PC-3 (cell line): ENCODE measurements around the gene GPC5. TPM values are rescaled to one million over a fixed set of nuclear protein-coding genes. Genes with fewer than 3 reads are reported as not detected.

Experiments
- ATAC-seq: fragments of 200-7000 bp; cut with Tn5 transposase; 2 replicates; pipeline ENCODE4 v1.9.1; 2020; ENCODE audit warnings: mild to moderate bottlenecking, moderate library complexity
- BruUV-seq: library from RNA; stranded (reverse); fragments of 400-500 nt; replicated peaks from 2 replicates; lab custom pipeline; 2021; lab: Mats Ljungman, UMichigan
- CTCF ChIA-PET: fragments of 300-600 bp; sonication (Branson Sonifier 250); formaldehyde crosslinking; loops from one replicate; lab custom pipeline; 2022; ENCODE audit warnings: antibody characterized with exemption; lab: Charles Lee
- POLR2A ChIA-PET: fragments of 300-600 bp; sonication (Branson Sonifier 250); formaldehyde crosslinking; loops from one replicate; lab custom pipeline; 2022; ENCODE audit warnings: antibody characterized with exemption; ENCODE audit not compliant: unreplicated experiment; lab: Charles Lee
- DNase-seq: peaks from one replicate; pipeline ENCODE4 v3.0.0-alpha.2; 2015
- H2AFZ ChIP-seq: fragments of 300-600 bp; sonication (generic); 2 replicates; pipeline ENCODE4 v1.6.0; 2016; ENCODE audit warnings: antibody characterized with exemption, low read length
- H3F3A ChIP-seq: fragments of 300-600 bp; sonication (generic); one replicate; pipeline ENCODE4 v1.6.0; 2017; ENCODE audit warnings: antibody characterized with exemption, low read length, control low read depth, mild to moderate bottlenecking; ENCODE audit not compliant: unreplicated experiment
- H3K27ac ChIP-seq: fragments of 300-600 bp; sonication (generic); 2 replicates; pipeline ENCODE4 v1.5.1; 2016; ENCODE audit warnings: mild to moderate bottlenecking, low read length
- H3K27me3 ChIP-seq: fragments of 300-600 bp; sonication (generic); 2 replicates; pipeline ENCODE4 v1.6.1; 2016; ENCODE audit warnings: low read length, mixed read lengths
- H3K36me3 ChIP-seq: fragments of 300-600 bp; sonication (generic); 2 replicates; pipeline ENCODE4 v1.6.1; 2016; ENCODE audit warnings: low read depth, mixed run types, low read length, mixed read lengths
- H3K4me1 ChIP-seq: fragments of 300-600 bp; sonication (generic); 2 replicates; pipeline ENCODE4 v1.5.1; 2016; ENCODE audit warnings: low read length; ENCODE audit not compliant: insufficient read depth
- H3K4me2 ChIP-seq: fragments of 300-600 bp; sonication (generic); 2 replicates; pipeline ENCODE4 v1.6.0; 2016; ENCODE audit warnings: low read length
- H3K4me3 ChIP-seq: fragments of 300-600 bp; sonication (generic); 2 replicates; pipeline ENCODE4 v1.5.1; 2016; ENCODE audit warnings: mild to moderate bottlenecking, low read length, mixed read lengths
- H3K79me2 ChIP-seq: fragments of 300-600 bp; sonication (generic); 2 replicates; pipeline ENCODE4 v1.6.1; 2017; ENCODE audit warnings: low read length, mixed read lengths
- H3K9ac ChIP-seq: fragments of 300-600 bp; sonication (generic); 2 replicates; pipeline ENCODE4 v1.6.0; 2016; ENCODE audit warnings: mild to moderate bottlenecking, low read length
- H3K9me2 ChIP-seq: fragments of 300-600 bp; sonication (generic); replicated peaks from 2 replicates; pipeline ENCODE4 v1.6.1; 2016; ENCODE audit warnings: mixed run types, low read length, mixed read lengths
- H3K9me3 ChIP-seq: fragments of 300-600 bp; sonication (generic); 2 replicates; pipeline ENCODE4 v1.6.1; 2016; ENCODE audit warnings: low read length, mixed read lengths
- H4K20me1 ChIP-seq: fragments of 300-600 bp; sonication (generic); 2 replicates; pipeline ENCODE4 v1.6.1; 2016; ENCODE audit warnings: low read length, mixed read lengths
- CTCF ChIP-seq: fragments of 300-600 bp; sonication (generic); conservative IDR thresholded peaks from 2 replicates; pipeline ENCODE4 v1.5.1; 2017; ENCODE audit warnings: antibody characterized with exemption, low read depth, mild to moderate bottlenecking, low read length
- EZH2 ChIP-seq: fragments of 300-600 bp; sonication (generic); IDR thresholded peaks from one replicate; pipeline ENCODE4 v1.6.1; 2017; ENCODE audit warnings: antibody characterized with exemption, mild to moderate bottlenecking, low read length; ENCODE audit not compliant: unreplicated experiment
- EZH2phosphoT487 ChIP-seq: fragments of 300-600 bp; sonication (generic); IDR thresholded peaks from 2 replicates; pipeline ENCODE4 v1.6.1; 2018; ENCODE audit warnings: mild to moderate bottlenecking, antibody characterized with exemption, low read length, borderline replicate concordance
- intact Hi-C: fragments of 100-400 bp; cut with micrococcal nuclease; formaldehyde crosslinking; loops from 2 replicates; pipeline ENCODE4 v1.9.0; 2023
- total RNA-seq: library from RNA; depleted of rRNA; stranded (reverse); fragments of >200 nt; gene quantifications from 2 replicates; pipeline ENCODE4 v1.2.3, GENCODE V29; 2014

GPC5 gene
- total RNA-seq, 1 experiment from 2014 or later = not detected

GRCh38 chr13:92716749-92717148 lies 1318.3 kb downstream of the GPC5 start:
- Histone ChIP-seq H3K4me3 (no peak overlapping the region), H3K4me1 (no peaks in the 10 kb centered on the region), H2AFZ (no peak overlapping the region), H3K36me3 (no peaks in the 10 kb centered on the region), H4K20me1 (no peaks in the 10 kb centered on the region), H3F3A (no peaks in the 10 kb centered on the region), H3K9me3 (no peaks in the 10 kb centered on the region), H3K9me2 (no peaks in the 10 kb centered on the region), H3K27ac (no peak overlapping the region), H3K79me2 (no peaks in the 10 kb centered on the region), H3K9ac (no peak overlapping the region), H3K27me3 (no peaks in the 10 kb centered on the region), H3K4me2 (no peak overlapping the region)
- ChIA-PET POLR2A (interaction anchor here (0.5 kb wide), 1 partner anchor 122 kb away, joined by 5 read pairs; no protein-coding TSS in a partner anchor), CTCF (interaction anchor here (0.5 kb wide), 1 partner anchor 235 kb away, joined by 3 read pairs; no protein-coding TSS in a partner anchor)
- DNase-seq = peak; percentile 2
- TF ChIP-seq EZH2 (no peak), CTCF (peak; percentile 39; the same call in 1 of the 2 replicates)
- ATAC-seq = peak; percentile 40; the same call in 1 of the 2 replicates
- intact Hi-C loops = loop anchor here (2.0 kb wide), 1 partner anchor 140 kb away; no protein-coding TSS in a partner anchor
- BruUV-seq = no TSS peak

DNA sequence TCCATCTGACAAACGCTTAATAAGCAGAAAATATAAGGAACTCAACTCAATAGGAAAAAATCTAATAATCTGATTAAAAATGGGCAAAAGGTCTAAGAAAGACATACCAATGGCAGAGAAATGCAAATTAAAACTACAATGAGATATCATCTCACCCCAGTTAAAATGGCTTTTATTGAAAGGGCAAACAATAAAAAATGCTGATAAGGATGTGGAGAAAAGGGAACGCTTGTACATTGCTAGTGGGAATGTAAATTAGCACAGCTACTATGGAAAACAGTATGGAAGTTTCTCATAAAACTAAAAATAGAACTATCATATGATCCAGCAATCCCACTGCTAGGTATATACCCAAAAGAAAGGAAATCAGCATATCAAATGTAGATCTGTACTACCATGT lies 1319.4 kb downstream of the GPC5 start:
- Histone ChIP-seq H3K4me3 (no peak overlapping the region), H3K4me1 (no peaks in the 10 kb centered on the region), H3K79me2 (no peaks in the 10 kb centered on the region), H3K27me3 (no peaks in the 10 kb centered on the region), H2AFZ (no peak overlapping the region), H3K9me3 (no peaks in the 10 kb centered on the region), H3K36me3 (no peaks in the 10 kb centered on the region), H3K9me2 (no peaks in the 10 kb centered on the region), H4K20me1 (no peaks in the 10 kb centered on the region), H3K4me2 (no peak overlapping the region), H3K9ac (no peak overlapping the region), H3F3A (no peaks in the 10 kb centered on the region), H3K27ac (no peak overlapping the region)
- no TSS peak for BruUV-seq
- intact Hi-C loops = loop anchor here (2.0 kb wide), 1 partner anchor 139 kb away; no protein-coding TSS in a partner anchor
- TF ChIP-seq EZH2phosphoT487 (no peak), CTCF (no peak), EZH2 (no peak)
- ATAC-seq (no peak), DNase-seq (no peak)
- CTCF ChIA-PET = no interaction called here
- POLR2A ChIA-PET = no interaction called here

DNA sequence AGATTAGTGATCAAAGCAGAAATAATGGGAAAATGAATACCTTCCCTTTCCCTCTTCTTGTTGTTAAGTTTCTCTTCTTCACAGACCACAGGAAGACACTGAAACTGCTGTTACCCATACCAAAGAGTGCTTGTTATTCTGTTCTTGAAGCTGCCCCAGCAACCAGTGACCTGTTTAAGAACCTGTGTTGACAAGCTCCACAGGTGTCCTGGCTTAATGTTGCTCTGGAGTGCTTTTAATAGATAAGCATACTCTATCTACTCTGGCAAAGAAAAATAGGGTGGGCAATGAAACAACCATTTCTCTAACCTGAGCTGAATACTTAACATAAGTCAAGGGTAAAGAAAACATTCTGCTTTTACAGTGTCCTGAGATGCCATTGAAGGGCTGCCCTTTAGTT lies 1321.4 kb downstream of the GPC5 start:
- no peaks in the 10 kb centered on the region for H3K9me3 ChIP-seq
- CTCF ChIA-PET = no interaction called here
- ATAC-seq = no peak

More for the DNA sequence above, 1321.4 kb downstream of the GPC5 start:
- TF ChIP-seq CTCF (no peak), EZH2phosphoT487 (no peak), EZH2 (no peak)
- intact Hi-C loops = no loop called here
- Histone ChIP-seq H3K9me2 (no peaks in the 10 kb centered on the region), H3F3A (no peaks in the 10 kb centered on the region), H3K9ac (no peak overlapping the region), H3K4me3 (no peak overlapping the region), H3K79me2 (no peaks in the 10 kb centered on the region), H3K4me1 (no peaks in the 10 kb centered on the region), H3K27me3 (no peaks in the 10 kb centered on the region), H2AFZ (no peak overlapping the region), H3K4me2 (no peak overlapping the region), H4K20me1 (no peaks in the 10 kb centered on the region), H3K27ac (no peak overlapping the region), H3K36me3 (no peaks in the 10 kb centered on the region)
- DNase-seq = no peak
- POLR2A ChIA-PET = no interaction called here
- BruUV-seq = no TSS peak
